Right lung (tissue), 5 donors: Measurements from ENCODE around the gene BCAN. TPM values are rescaled to one million over a fixed set of nuclear protein-coding genes. Genes with fewer than 3 reads are reported as not detected.

Source experiments
- DNase-seq, 2 donors: peaks; one replicate each; pipeline ENCODE4 v3.0.0-alpha.2; 2013
- polyA plus RNA-seq, 5 donors: library from polyadenylated mRNA; unstranded; fragments of 120-200 nt; gene quantifications; one replicate each; pipeline versions ENCODE4 v1.2.1 to v1.2.3, GENCODE V29; 2013; ENCODE audit warnings: inconsistent platforms in 1 of 5, low replicate concordance in 1 of 5; ENCODE audit not compliant: insufficient read length in 5 of 5, insufficient read depth in 1 of 5

Gene BCAN
- polyA plus RNA-seq, 5 donors = 0.40 to 1.0 (median 0.46) TPM

GRCh38 chr1:156676114-156676819 is 34.4 kb downstream of the BCAN start:
- no peak for DNase-seq

GRCh38 chr1:156676820-156677615 is 35.1 kb downstream of the BCAN start, which contains the start of gene NES:
Gene NES, minus strand, starts transcription at chr1:156677407. Its CDS starts 143 bp downstream, at chr1:156677264.
- peak; percentile 71 to 72 for DNase-seq

GRCh38 chr1:156677616-156678596 is 36.0 kb downstream of the BCAN start:
- peak; percentile 78 to 81 for DNase-seq

GRCh38 chr1:156680056-156680455 is 38.1 kb downstream of the BCAN start:
- DNase-seq = no peak

- no peak for DNase-seq
Observed at GRCh38 chr1:156681196-156681960, 39.5 kb downstream of the BCAN start.

- no peak for DNase-seq
Observed at GRCh38 chr1:156682166-156682890, 40.4 kb downstream of the BCAN start.

GRCh38 chr1:156684227-156684782 is 42.4 kb downstream of the BCAN start:
- DNase-seq = no peak

GRCh38 chr1:156689035-156689952 is 47.4 kb downstream of the BCAN start:
- DNase-seq = peak; percentile 82 to 88

- peak in 1 of 2 donors; percentile 45 for DNase-seq
Observed at GRCh38 chr1:156689953-156690674, 48.2 kb downstream of the BCAN start.

- no peak for DNase-seq
Observed at GRCh38 chr1:156690675-156691036, 48.7 kb downstream of the BCAN start.

- DNase-seq = no peak
Observed at GRCh38 chr1:156691191-156691590, 49.3 kb downstream of the BCAN start.

GRCh38 chr1:156691665-156692440 is 49.9 kb downstream of the BCAN start:
- DNase-seq = no peak

- no peak for DNase-seq
Observed at GRCh38 chr1:156692441-156692924, 50.6 kb downstream of the BCAN start.

GRCh38 chr1:156692925-156693847 is 51.3 kb downstream of the BCAN start:
- peak; percentile 70 to 72 for DNase-seq

GRCh38 chr1:156693848-156694689 is 52.2 kb downstream of the BCAN start:
- no peak for DNase-seq
